Fibroblast of the aortic adventitia (primary cell): ENCODE data around the gene NME7. TPM values are rescaled to one million over a fixed set of nuclear protein-coding genes. Genes with fewer than 3 reads are reported as not detected.
A peak's percentile ranks its signal among the peaks of the same experiment; 100 is the strongest.
"Not testable (repeated sequence)": the region's sequence is repeated elsewhere in the genome, so short reads cannot be mapped to it uniquely, and the experiment has no call there.

ENCODE experiments used
- DNase-seq: peaks from one replicate; pipeline ENCODE4 v3.0.0-alpha.2; 2010; ENCODE audit warnings: low read depth
- H3K4me3 ChIP-seq: 2 replicates; pipeline ENCODE4 v1.5.1; 2011; ENCODE audit warnings: low read depth, mild to moderate bottlenecking, control low read depth, low read length, moderate library complexity
- total RNA-seq: library from RNA; depleted of rRNA; stranded (reverse); fragments of >200 nt; gene quantifications from 2 replicates; pipeline ENCODE4 v1.2.3, GENCODE V29; 2012; ENCODE audit warnings: low replicate concordance
- TF ChIP-seq, protein P1 (sequence below): IDR thresholded peaks from 2 replicates; pipeline ENCODE4 v1.5.1; 2011; ENCODE audit warnings: mild to moderate bottlenecking, low read length, control low read depth, inconsistent platforms; ENCODE audit not compliant: insufficient read depth

NME7 gene
- total RNA-seq, 1 donor, result 36.0 TPM

DNA sequence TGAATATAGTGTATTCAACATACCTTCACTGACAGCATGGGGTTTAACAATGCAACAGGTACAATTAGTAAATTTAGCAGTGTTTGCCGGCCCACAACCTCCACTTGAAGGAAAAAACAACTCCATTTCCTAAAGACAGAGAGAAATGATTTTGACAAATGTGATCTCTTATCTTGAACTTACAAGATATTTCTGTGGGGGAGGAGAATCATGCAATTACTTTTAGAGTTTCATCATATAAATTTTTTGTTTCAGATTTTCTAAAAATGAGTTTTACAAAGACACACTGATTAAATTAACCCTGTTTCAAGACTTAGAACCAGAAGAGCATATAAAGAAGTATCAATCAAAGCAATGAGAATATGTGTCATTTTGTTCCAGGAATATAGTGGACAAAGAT is 80.3 kb downstream of the NME7 start:
- TF ChIP-seq, protein P1, sequence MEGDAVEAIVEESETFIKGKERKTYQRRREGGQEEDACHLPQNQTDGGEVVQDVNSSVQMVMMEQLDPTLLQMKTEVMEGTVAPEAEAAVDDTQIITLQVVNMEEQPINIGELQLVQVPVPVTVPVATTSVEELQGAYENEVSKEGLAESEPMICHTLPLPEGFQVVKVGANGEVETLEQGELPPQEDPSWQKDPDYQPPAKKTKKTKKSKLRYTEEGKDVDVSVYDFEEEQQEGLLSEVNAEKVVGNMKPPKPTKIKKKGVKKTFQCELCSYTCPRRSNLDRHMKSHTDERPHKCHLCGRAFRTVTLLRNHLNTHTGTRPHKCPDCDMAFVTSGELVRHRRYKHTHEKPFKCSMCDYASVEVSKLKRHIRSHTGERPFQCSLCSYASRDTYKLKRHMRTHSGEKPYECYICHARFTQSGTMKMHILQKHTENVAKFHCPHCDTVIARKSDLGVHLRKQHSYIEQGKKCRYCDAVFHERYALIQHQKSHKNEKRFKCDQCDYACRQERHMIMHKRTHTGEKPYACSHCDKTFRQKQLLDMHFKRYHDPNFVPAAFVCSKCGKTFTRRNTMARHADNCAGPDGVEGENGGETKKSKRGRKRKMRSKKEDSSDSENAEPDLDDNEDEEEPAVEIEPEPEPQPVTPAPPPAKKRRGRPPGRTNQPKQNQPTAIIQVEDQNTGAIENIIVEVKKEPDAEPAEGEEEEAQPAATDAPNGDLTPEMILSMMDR, result no peak
- H3K4me3 ChIP-seq, result no peak overlapping the region
- peak; percentile 38 for DNase-seq

DNA sequence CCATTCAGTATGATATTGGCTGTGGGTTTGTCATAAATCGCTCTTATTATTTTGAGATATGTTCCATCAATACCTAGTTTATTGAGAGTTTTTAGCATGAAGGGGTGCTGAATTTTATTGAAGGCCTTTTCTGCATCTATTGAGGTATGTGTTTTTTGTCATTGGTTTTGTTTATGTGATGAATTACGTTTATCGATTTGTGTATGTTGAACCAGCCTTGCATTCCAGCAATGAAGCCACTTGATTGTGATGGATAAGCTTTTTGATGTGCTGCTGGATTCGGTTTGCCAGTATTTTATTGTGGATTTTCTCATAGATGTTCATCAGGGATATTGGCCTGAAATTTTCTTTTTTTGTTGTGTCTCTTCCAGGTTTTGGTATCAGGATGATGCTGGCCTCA is 86.0 kb downstream of the NME7 start:
- H3K4me3 ChIP-seq, DNase-seq: not testable (repeated sequence)

DNA sequence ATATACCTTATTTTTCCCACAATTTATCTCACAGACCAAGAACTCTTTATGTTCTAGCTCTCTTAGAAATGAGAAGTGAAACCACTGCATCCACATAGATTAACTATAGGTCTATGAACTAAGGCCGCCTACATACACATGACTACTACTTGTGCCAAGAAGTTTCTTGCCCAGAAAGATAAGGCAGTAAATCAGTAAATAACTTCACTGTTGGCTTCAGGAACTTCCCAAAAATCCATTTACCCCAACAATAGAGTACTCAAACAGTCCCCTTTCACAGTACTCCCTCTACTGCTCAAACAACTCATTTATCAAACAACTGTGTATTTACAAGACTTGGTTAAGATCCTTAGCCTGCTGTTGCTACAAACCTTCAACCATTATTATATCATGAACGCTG is 96.5 kb downstream of the NME7 start:
- DNase-seq, result peak; percentile 48
- no peak overlapping the region for H3K4me3 ChIP-seq
- TF ChIP-seq, protein P1, result peak; percentile 32

DNA sequence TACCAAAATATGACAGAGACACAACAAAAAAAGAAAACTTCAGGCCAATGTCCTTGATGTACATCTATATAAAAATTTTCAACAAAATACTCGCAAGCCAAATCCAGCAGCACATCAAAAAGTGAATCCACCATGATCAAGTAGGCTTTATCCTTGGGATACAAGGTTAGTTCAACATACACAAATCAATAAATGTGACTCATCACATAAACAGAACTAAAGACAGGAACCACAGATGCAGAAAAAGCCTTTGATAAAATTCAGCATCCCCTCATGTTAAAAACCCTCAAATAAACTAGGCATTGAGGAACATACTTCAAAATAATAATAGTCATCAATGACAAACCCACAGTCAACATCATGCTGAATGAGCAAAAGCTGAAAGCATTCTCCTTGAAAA is 101.5 kb downstream of the NME7 start:
- TF ChIP-seq, protein P1, result no peak
- no peak for DNase-seq
- no peak overlapping the region for H3K4me3 ChIP-seq

DNA sequence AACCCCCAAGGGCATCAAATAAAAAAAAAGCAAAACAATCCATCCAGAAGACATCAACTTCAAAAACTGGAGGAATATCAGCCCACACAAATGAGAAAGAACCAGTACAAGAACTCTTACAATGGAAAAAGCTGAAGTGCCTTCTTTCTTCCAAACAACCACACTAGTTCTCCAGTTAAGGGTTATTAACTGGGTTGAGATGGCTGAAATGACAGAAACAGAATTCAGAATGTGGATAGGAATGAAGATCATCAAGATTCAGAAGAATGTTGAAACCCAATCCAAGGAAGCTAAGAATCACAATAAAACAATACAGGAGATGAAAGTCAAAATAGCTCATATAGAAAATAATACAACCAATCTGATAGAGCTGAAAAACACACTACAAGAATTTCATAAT is 104.5 kb downstream of the NME7 start:
- DNase-seq, result no peak
- no peak overlapping the region for H3K4me3 ChIP-seq
- TF ChIP-seq, protein P1, result no peak

DNA sequence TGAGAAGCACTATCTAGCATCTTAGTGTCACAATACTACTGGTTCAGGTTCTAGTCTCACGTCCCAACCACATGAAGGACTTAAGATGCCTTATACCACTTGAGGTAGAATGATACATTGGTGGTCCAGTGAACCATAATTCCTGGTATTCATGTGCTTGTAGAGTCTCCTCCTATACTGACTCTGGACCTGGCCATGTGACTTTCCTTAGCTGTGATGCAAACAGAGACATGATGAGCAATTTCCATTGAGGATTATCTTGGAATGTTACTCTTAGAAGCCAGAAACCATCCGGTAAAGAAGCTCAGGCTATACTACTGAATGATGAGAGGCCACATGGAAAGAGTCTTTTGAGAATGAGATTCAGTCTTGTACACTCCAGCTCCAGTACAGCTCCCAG is 105.7 kb downstream of the NME7 start:
- DNase-seq, result no peak
- H3K4me3 ChIP-seq, result no peak overlapping the region
- TF ChIP-seq, protein P1, result no peak

DNA sequence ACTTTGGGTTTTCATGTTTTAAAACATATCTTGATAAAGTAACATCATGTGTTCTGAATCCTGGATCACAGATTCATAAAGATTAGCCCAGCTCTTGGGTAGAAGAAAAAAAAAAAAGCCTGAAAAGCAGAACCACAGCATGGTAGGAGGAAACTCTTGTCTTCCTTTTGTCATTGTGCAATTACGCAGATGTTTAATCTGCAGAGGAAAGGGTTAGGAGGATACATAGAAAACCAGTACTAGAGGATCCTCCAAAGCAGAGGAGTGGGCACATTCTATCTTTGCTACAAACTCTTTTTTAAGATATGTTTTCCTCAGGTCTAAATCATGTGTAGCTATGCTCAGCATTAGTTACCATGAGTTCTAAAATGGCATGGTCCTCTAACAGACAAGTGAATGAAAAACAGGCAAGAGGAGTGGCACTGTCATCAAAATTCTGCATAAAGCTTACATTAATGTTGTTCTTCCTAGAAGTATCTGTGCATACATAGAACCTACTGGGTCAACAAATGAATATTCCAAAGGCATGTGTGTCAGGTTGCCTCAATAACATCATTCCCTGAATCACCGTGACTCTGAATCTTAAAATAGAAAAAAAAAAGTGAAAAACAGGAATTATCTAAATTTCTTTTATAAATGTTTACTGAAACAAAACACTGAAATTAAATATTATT is 107.0 kb downstream of the NME7 start:
- H3K4me3 ChIP-seq, result no peak overlapping the region
- no peak for DNase-seq
- TF ChIP-seq, protein P1, result no peak
